PC-9 (cell line): ENCODE results near the gene ARFRP1. TPM values are rescaled to one million over a fixed set of nuclear protein-coding genes. Genes with fewer than 3 reads are reported as not detected.

Experiments
- BruUV-seq: library from RNA; stranded (reverse); fragments of 400-500 nt; replicated peaks from 2 replicates; lab custom pipeline; 2021; lab: Mats Ljungman, UMichigan
- CTCF ChIA-PET: fragments of 300-600 bp; sonication (Branson Sonifier 250); formaldehyde crosslinking; loops from one replicate; lab custom pipeline; 2022; ENCODE audit warnings: antibody characterized with exemption; lab: Charles Lee
- POLR2A ChIA-PET: fragments of 300-600 bp; sonication (Branson Sonifier 250); formaldehyde crosslinking; loops from one replicate; lab custom pipeline; 2022; ENCODE audit warnings: antibody characterized with exemption; ENCODE audit not compliant: unreplicated experiment; lab: Charles Lee
- DNase-seq, 2 experiments: peaks; one replicate each; pipeline versions ENCODE4 v3.0.0 to v3.0.0-alpha.2; 2015 to 2022; ENCODE audit warnings: mixed read lengths in 1 of 2
- H2AFZ ChIP-seq: fragments of 200-600 bp; sonication (generic); 2 replicates; pipeline ENCODE4 v1.8.1; 2017; ENCODE audit warnings: antibody characterized with exemption
- H3F3A ChIP-seq: fragments of 200-600 bp; sonication (generic); 2 replicates; pipeline ENCODE4 v1.8.1; 2017; ENCODE audit warnings: antibody characterized with exemption, mild to moderate bottlenecking, low read depth; ENCODE audit not compliant: insufficient read depth
- H3K27ac ChIP-seq: fragments of 200-600 bp; sonication (generic); 2 replicates; pipeline ENCODE4 v1.6.1; 2016; ENCODE audit warnings: mixed run types
- H3K27me3 ChIP-seq: fragments of 200-600 bp; sonication (generic); 2 replicates; pipeline ENCODE4 v1.6.1; 2016; ENCODE audit warnings: low read depth, mixed run types; ENCODE audit not compliant: insufficient read depth
- H3K36me3 ChIP-seq: fragments of 200-600 bp; sonication (generic); 2 replicates; pipeline ENCODE4 v1.6.1; 2016; ENCODE audit warnings: low read depth, mixed run types
- H3K4me1 ChIP-seq: fragments of 200-600 bp; sonication (generic); replicated peaks from 2 replicates; pipeline ENCODE4 v1.6.1; 2016; ENCODE audit warnings: mixed run types; ENCODE audit not compliant: insufficient read depth
- H3K4me2 ChIP-seq: fragments of 200-600 bp; sonication (generic); 2 replicates; pipeline ENCODE4 v1.6.1; 2017; ENCODE audit warnings: mixed run types
- H3K4me3 ChIP-seq: fragments of 200-600 bp; sonication (generic); 2 replicates; pipeline ENCODE4 v1.6.1; 2016; ENCODE audit warnings: mixed run types
- H3K79me2 ChIP-seq: fragments of 200-600 bp; sonication (generic); 2 replicates; pipeline ENCODE4 v1.6.1; 2017; ENCODE audit warnings: low read depth, mixed run types
- H3K9me2 ChIP-seq: fragments of 200-600 bp; sonication (generic); 2 replicates; pipeline ENCODE4 v1.8.1; 2017; ENCODE audit warnings: mild to moderate bottlenecking; ENCODE audit not compliant: insufficient read depth
- H3K9me3 ChIP-seq: fragments of 200-600 bp; sonication (generic); 2 replicates; pipeline ENCODE4 v1.8.1; 2016; ENCODE audit warnings: low read depth; ENCODE audit not compliant: insufficient read depth
- H4K20me1 ChIP-seq: fragments of 200-600 bp; sonication (generic); 2 replicates; pipeline ENCODE4 v1.8.1; 2017; ENCODE audit not compliant: insufficient read depth
- EZH2 ChIP-seq: fragments of 200-600 bp; sonication (generic); IDR thresholded peaks from 2 replicates; pipeline ENCODE4 v1.8.0; 2017; ENCODE audit warnings: antibody characterized with exemption, low read depth
- intact Hi-C: fragments of 100-400 bp; cut with micrococcal nuclease; formaldehyde crosslinking; loops from one replicate; pipeline ENCODE4 v1.10.0; 2022; ENCODE audit not compliant: unreplicated experiment
- total RNA-seq: library from RNA; stranded (reverse); gene quantifications from 2 replicates; pipeline ENCODE4 v1.2.3, GENCODE V29; 2021
- TF ChIP-seq, protein P1 (sequence below): fragments of 200-600 bp; sonication (generic); conservative IDR thresholded peaks from 2 replicates; pipeline ENCODE4 v1.6.1; 2017; ENCODE audit warnings: mixed run types, antibody characterized with exemption, mild to moderate bottlenecking, moderate library complexity

Gene ARFRP1
- total RNA-seq, 1 experiment from 2014 or later, result 59.1 TPM

DNA sequence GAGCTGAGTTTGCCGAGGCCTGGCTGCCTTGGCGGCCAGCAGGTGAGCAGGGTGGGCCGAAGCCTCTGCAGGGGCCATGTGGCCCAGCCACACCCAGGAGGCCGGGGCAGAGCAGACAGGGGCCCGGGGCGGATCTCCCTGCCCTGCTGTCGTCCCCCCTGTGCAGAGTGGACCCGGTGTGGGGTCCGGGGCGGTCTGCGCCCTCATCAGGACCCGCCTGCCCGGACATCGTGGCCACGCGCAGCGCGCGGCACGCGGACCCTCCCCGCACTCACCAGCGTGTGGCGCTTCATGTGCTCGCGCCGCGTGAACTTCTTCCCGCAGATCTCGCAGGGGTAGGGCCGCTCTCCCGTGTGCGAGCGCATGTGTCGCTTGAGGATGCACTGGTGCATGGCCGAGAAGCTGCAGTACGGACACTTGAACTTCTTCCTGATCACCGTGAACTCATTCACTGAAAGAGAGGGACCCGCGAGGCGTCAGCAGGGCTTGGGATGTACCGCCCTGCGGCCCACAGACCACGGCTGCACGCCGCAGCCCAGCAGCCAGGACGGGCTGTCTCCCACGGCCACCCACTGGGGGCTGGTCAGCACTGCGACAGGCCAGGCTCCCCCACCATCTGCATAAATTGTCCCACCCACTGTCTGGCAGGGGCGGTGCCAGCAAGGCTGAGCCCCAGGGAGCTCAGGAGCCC, 44.8 kb upstream of the ARFRP1 start:
- Histone ChIP-seq H3K79me2 (no peaks in the 10 kb centered on the region), H3F3A (peaks cover 12% of the 10 kb centered on the region; the same call in 1 of the 2 replicates), H3K9me2 (no peaks in the 10 kb centered on the region), H3K27ac (no peak overlapping the region), H4K20me1 (0 out of 2 replicates have a peak, but pooled peaks cover 5% of the 10 kb centered on the region), H3K4me1 (no peaks in the 10 kb centered on the region), H3K9me3 (no peaks in the 10 kb centered on the region), H3K4me2 (no peak overlapping the region), H3K27me3 (no peaks in the 10 kb centered on the region), H2AFZ (no peak overlapping the region), H3K4me3 (no peak overlapping the region), H3K36me3 (no peaks in the 10 kb centered on the region)
- DNase-seq, result no peak
- no TSS peak for BruUV-seq
- ChIA-PET CTCF (interaction anchor here (0.6 kb wide), 1 partner anchor 222 kb away, joined by 5 read pairs; no protein-coding TSS in a partner anchor), POLR2A (no interaction called here)
- TF ChIP-seq EZH2, result no peak
- TF ChIP-seq, protein P1, sequence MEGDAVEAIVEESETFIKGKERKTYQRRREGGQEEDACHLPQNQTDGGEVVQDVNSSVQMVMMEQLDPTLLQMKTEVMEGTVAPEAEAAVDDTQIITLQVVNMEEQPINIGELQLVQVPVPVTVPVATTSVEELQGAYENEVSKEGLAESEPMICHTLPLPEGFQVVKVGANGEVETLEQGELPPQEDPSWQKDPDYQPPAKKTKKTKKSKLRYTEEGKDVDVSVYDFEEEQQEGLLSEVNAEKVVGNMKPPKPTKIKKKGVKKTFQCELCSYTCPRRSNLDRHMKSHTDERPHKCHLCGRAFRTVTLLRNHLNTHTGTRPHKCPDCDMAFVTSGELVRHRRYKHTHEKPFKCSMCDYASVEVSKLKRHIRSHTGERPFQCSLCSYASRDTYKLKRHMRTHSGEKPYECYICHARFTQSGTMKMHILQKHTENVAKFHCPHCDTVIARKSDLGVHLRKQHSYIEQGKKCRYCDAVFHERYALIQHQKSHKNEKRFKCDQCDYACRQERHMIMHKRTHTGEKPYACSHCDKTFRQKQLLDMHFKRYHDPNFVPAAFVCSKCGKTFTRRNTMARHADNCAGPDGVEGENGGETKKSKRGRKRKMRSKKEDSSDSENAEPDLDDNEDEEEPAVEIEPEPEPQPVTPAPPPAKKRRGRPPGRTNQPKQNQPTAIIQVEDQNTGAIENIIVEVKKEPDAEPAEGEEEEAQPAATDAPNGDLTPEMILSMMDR, result no peak
- intact Hi-C loops, result no loop called here

DNA sequence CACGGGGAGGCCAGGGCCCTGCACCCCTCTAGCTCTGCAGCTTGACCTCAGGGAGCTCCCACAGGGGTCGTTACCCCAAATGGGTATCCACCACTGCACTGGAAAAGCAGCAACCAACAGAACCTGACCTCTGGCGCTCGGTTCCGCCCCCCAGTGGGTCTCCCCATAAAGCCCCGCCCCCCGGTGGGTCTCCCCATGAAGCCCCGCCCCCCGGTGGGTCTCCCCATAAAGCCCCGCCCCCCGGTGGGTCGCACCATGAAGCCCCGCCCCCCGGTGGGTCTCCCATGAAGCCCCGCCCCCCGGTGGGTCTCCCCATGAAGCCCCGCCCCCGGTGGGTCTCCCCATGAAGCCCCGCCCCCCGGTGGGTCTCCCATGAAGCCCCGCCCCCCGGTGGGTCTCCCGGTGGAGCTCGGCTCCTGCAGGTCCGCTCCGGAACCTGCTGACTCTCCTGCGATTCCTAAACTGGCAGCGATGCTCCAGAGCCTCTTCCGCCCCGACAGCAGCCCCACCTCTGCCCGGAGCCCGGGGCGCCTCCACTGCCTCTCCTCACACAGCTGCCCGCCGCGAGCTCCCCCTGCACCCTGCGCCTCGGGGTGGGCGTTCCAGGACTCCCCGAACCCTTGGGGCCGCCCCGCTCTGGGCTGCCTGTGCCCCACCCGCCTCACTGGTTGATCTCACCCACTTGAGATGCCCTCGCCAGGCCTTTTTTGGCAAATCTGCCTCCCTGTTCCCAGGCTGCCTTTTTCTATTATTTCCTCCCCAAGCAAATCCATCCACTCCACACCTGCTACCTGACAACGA, 43.9 kb upstream of the ARFRP1 start:
- ChIA-PET CTCF (no interaction called here), POLR2A (interaction anchor here (0.6 kb wide), 1 partner anchor 196 kb away, joined by 3 read pairs; no protein-coding TSS in a partner anchor)

DNA sequence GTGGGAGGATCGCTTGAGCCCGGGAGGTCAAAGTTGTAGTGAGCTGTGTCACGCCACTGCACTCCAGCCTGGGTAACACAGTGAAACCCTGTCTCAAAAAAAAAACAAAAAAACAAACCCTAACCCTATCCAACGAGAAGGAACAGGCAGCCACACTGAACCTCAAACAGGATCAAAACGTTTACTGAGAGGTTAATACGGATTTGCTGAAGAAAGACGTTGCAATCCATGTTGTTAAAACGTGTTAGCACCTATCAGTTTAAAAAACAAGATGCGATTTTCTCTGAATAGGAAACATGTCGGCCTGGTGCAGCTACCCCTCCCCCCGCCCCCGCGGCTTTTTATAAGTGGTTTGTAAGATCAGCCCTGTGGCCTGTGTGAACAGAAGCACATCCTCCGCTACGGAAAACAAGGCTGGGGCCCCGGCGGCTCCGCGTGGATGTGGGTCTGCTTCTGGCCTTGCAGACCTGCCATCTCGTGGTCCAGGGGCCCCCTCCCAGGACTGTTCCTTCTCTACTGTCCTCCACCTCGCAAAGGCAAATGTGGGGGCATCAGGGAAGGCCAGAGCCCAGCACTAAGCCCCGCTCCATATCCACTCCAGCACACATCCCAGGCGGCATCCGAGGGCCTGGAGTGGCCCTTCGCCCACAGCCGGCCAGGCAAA, 43.2 kb upstream of the ARFRP1 start:
- 0 out of 2 replicates have a peak, but pooled peaks cover 5% of the 10 kb centered on the region for H4K20me1 ChIP-seq
- BruUV-seq, result no TSS peak
- no peak for DNase-seq
- intact Hi-C loops, result no loop called here
- H3K9me3 ChIP-seq, result no peaks in the 10 kb centered on the region
- no peaks in the 10 kb centered on the region for H3K36me3 ChIP-seq
- TF ChIP-seq EZH2, result no peak
- TF ChIP-seq, protein P1, result no peak
- ChIA-PET POLR2A (interaction anchor here (0.6 to 0.9 kb wide), 2 partner anchors 195 to 214 kb away, joined by 3 read pairs; no protein-coding TSS in a partner anchor), CTCF (no interaction called here)
- no peaks in the 10 kb centered on the region for H3K79me2 ChIP-seq
- no peak overlapping the region for H3K4me2 ChIP-seq
- peaks cover 13% of the 10 kb centered on the region; the same call in 1 of the 2 replicates for H3F3A ChIP-seq
- no peak overlapping the region for H3K27ac ChIP-seq
- no peaks in the 10 kb centered on the region for H3K9me2 ChIP-seq
- no peak overlapping the region for H2AFZ ChIP-seq
- H3K27me3 ChIP-seq, result no peaks in the 10 kb centered on the region
- no peaks in the 10 kb centered on the region for H3K4me1 ChIP-seq
- H3K4me3 ChIP-seq, result no peak overlapping the region

More for the DNA sequence above, 43.9 kb upstream of the ARFRP1 start:
- H3F3A ChIP-seq, result peaks cover 12% of the 10 kb centered on the region; the same call in 1 of the 2 replicates
- TF ChIP-seq EZH2, result no peak
- H2AFZ ChIP-seq, result no peak overlapping the region
- no peak overlapping the region for H3K27ac ChIP-seq
- H3K9me2 ChIP-seq, result no peaks in the 10 kb centered on the region
- no peaks in the 10 kb centered on the region for H3K36me3 ChIP-seq
- 0 out of 2 replicates have a peak, but pooled peaks cover 5% of the 10 kb centered on the region for H4K20me1 ChIP-seq
- H3K4me2 ChIP-seq, result no peak overlapping the region
- H3K4me1 ChIP-seq, result no peaks in the 10 kb centered on the region
- H3K9me3 ChIP-seq, result no peaks in the 10 kb centered on the region
- intact Hi-C loops, result no loop called here
- no peaks in the 10 kb centered on the region for H3K27me3 ChIP-seq
- no TSS peak for BruUV-seq
- H3K79me2 ChIP-seq, result no peaks in the 10 kb centered on the region
- DNase-seq, result no peak
- no peak overlapping the region for H3K4me3 ChIP-seq
